Hepatocyte (in vitro differentiated cells): ENCODE measurements around the gene CHST11.

Experiments
- EZH2 ChIP-seq: fragments of 200-600 bp; sonication (generic); IDR thresholded peaks from 2 replicates; pipeline ENCODE4 v1.6.1; 2016; ENCODE audit warnings: antibody characterized with exemption, mild to moderate bottlenecking, borderline replicate concordance
- TF ChIP-seq, protein P1 (sequence below): fragments of 200-600 bp; sonication (generic); IDR thresholded peaks from 2 replicates; pipeline ENCODE4 v1.5.1; 2016; ENCODE audit warnings: antibody characterized with exemption, mild to moderate bottlenecking; ENCODE audit not compliant: poor library complexity

DNA sequence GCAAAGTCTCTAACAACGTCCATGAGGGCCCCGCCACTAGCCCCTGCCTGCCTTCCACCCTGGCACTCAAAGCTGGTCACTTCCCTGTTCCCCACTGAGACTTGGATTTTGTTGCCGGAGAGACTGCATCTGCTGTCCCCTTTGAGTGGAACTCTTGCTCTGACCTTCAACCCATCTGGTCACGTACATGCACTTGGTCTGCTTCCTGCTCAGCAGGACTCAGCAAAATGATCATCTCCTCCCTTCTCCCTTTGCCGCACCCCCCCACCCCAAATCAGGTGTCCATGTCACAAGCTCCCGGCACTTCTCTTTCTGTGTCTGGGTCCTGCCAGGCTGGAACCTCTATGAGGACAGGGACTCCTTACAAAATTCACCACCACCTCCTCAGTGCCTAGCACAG is 180.9 kb downstream of the CHST11 start:
- TF ChIP-seq, protein P1, sequence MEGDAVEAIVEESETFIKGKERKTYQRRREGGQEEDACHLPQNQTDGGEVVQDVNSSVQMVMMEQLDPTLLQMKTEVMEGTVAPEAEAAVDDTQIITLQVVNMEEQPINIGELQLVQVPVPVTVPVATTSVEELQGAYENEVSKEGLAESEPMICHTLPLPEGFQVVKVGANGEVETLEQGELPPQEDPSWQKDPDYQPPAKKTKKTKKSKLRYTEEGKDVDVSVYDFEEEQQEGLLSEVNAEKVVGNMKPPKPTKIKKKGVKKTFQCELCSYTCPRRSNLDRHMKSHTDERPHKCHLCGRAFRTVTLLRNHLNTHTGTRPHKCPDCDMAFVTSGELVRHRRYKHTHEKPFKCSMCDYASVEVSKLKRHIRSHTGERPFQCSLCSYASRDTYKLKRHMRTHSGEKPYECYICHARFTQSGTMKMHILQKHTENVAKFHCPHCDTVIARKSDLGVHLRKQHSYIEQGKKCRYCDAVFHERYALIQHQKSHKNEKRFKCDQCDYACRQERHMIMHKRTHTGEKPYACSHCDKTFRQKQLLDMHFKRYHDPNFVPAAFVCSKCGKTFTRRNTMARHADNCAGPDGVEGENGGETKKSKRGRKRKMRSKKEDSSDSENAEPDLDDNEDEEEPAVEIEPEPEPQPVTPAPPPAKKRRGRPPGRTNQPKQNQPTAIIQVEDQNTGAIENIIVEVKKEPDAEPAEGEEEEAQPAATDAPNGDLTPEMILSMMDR = no peak
- TF ChIP-seq EZH2 = no peak
